Left lung (tissue), 10 donors: ENCODE data around the gene GMFB. TPM values are rescaled to one million over a fixed set of nuclear protein-coding genes. Genes with fewer than 3 reads are reported as not detected.

ENCODE experiments used
- ATAC-seq: fragments of 200-7000 bp; cut with Tn5 transposase; one replicate; pipeline ENCODE4 v1.9.1; 2020; ENCODE audit warnings: moderate library complexity
- DNase-seq, 4 donors: peaks; one replicate each; pipeline ENCODE4 v3.0.0-alpha.2; 2013 to 2020
- H3K27ac ChIP-seq, 2 donors: fragments of 200-600 bp; sonication (generic) in 1 of 2; one replicate each; pipeline versions ENCODE4 v1.5.0 to v1.8.0; 2020 to 2021
- H3K27me3 ChIP-seq, 2 donors: fragments of 200-600 bp; sonication (generic) in 1 of 2; one replicate each; pipeline versions ENCODE4 v1.5.0 to v1.8.0; 2020 to 2021
- H3K36me3 ChIP-seq, 2 donors: fragments of 200-600 bp; sonication (generic) in 1 of 2; one replicate each; pipeline versions ENCODE4 v1.5.0 to v1.8.0; 2020 to 2021
- H3K4me1 ChIP-seq, 2 donors: fragments of 200-600 bp; one replicate each; pipeline ENCODE4 v1.8.0; 2021
- H3K4me3 ChIP-seq, 2 donors: fragments of 200-600 bp; sonication (generic) in 1 of 2; one replicate each; pipeline versions ENCODE4 v1.5.0 to v1.8.0; 2020 to 2021; ENCODE audit warnings: mild to moderate bottlenecking in 1 of 2
- H3K9me3 ChIP-seq, 2 donors: fragments of 200-600 bp; sonication (generic) in 1 of 2; one replicate each; pipeline versions ENCODE4 v1.5.0 to v1.8.0; 2020 to 2021
- CTCF ChIP-seq, 2 donors: fragments of 200-600 bp; sonication (generic) in 1 of 2; IDR thresholded peaks; one replicate each; pipeline versions ENCODE4 v1.5.0 to v1.8.0; 2021; ENCODE audit warnings: antibody characterized with exemption in 2 of 2
- intact Hi-C, 2 donors: fragments of 100-400 bp; cut with DNase I; formaldehyde crosslinking; loops; one replicate each; pipeline versions ENCODE4 v1.11.2 to v1.14.2; 2022
- polyA plus RNA-seq, 6 donors: library from polyadenylated mRNA; unstranded; fragments of 120-200 nt; gene quantifications; one replicate each; pipeline ENCODE4 v1.2.1, GENCODE V29; 2013; ENCODE audit not compliant: insufficient read length in 6 of 6
- total RNA-seq, 2 donors: library from RNA; stranded (reverse); fragmentation: NEBNext Ultra II Directional; extraction: Animal tissue kit (Norgen Biotek cat#: 25700); gene quantifications; one replicate each; pipeline ENCODE4 v1.2.1, GENCODE V29; 2021
- donor health status: DM: no; HTN: yes; CAD: no.
- donor health status: DM: no; HTN: no; CAD: no.

GMFB gene
- total and polyA plus RNA-seq, 8 donors = 54.8 to 73.9 (median 70.4) TPM

DNA sequence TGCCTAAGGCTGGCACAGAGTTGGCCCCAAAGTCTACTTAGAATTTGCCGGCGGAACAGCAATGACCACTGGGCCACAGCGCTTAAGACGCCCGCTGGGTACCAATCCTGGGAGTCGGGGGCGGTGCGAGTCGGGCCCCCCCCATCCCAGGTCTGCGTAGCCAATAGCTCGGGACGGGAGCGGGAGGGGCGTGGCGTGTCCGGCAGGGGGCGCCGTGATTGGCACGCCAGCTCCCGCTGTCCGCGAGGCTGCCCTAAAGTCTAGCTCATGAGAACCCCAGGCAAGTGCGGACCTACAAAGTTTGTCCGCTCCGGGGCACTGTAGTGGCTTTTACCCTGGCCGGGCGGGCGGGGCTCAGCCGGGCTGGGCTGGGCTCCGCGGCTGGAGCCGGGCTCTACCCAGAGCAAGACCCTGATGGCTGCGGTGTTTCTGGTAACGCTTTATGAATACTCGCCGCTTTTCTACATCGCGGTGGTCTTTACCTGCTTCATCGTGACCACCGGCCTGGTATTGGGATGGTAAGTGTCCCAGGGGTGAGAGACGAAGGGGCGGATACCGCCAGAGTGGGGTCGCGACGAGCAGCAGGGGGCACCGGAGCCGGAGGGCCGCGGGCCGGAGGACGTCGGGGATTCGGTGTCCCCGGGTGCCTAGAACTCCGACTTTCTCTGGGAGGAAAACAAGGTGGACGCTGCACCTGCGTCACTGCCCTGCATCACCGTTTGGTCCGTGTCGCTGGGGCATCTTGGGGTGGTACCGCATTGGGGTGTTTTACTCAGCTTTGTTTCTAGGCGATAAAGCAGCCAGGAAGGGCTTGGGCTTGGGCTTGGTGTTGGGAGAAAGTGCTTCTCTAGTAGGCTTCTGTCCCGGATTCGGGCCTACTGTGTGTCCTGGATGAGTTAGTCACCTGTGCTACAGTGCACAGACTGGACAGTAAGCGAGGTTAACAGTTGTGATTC is 21.0 kb upstream of the GMFB start, which contains the start of gene CGRRF1:
Gene CGRRF1, plus strand, starts transcription at position 361 of the 956 bp plus-strand sequence. Its CDS starts 54 bp downstream, at position 415.
- peak; percentile 64 to 79 for TF ChIP-seq CTCF (IDR thresholded peaks at IDR 0.05)
- Histone ChIP-seq H3K4me1 (peaks cover 6 to 24% of the 10 kb centered on the region in 2 donors), H3K9me3 (no peaks in the 10 kb centered on the region), H3K4me3 (peak within 1 kb of the TSS; percentile 94 to 98), H3K27me3 (no peaks in the 10 kb centered on the region), H3K36me3 (no peaks in the 10 kb centered on the region), H3K27ac (peak within 1 kb of the TSS; percentile 58 to 74)
- peak; percentile 99 for ATAC-seq
- DNase-seq = peak; percentile 96 to 99 (median 98)
- intact Hi-C loops = no loop called here

DNA sequence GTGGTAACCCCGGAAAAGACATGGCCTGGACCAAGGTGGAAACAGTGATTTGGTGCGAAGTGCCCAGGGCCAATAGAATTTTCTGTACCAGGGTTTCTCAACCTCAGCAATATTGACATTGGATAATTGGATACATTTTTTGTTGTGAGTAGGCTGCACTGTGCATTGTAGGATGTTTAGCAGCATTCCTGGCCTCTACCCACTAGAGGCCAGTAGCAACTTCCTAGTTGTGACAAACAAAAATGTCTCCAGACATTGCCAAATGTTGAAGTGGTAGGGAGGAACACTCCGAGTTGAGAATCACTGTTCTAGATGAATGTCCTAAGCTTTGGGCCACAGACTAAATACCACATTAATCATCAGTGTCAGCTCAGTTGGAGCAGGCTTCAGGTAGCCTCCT is 14.7 kb upstream of the GMFB start:
- peak; percentile 14 to 20 for TF ChIP-seq CTCF (IDR thresholded peaks at IDR 0.05)
- Histone ChIP-seq H3K27me3 (no peaks in the 10 kb centered on the region), H3K27ac (no peak overlapping the region), H3K4me3 (no peak overlapping the region), H3K36me3 (no peaks in the 10 kb centered on the region), H3K4me1 (peaks cover 0 to 7% of the 10 kb centered on the region in 2 donors), H3K9me3 (no peaks in the 10 kb centered on the region)
- intact Hi-C loops = no loop called here
- peak; percentile 61 for ATAC-seq
- DNase-seq = no peak

- ATAC-seq (peak; percentile 62), DNase-seq (no peak)
- Histone ChIP-seq H3K4me1 (peaks cover 0 to 7% of the 10 kb centered on the region in 2 donors), H3K9me3 (no peaks in the 10 kb centered on the region), H3K27me3 (no peaks in the 10 kb centered on the region), H3K36me3 (no peaks in the 10 kb centered on the region), H3K27ac (peak overlapping the region in 1 of 2 donors; percentile 42), H3K4me3 (no peak overlapping the region)
- no peak for TF ChIP-seq CTCF (IDR thresholded peaks at IDR 0.05)
- intact Hi-C loops = no loop called here
Measured at GRCh38 chr14:54502602-54503001, 13.8 kb upstream of the GMFB start.

- H3K36me3 ChIP-seq = no peaks in the 10 kb centered on the region
- no peak for TF ChIP-seq CTCF (IDR thresholded peaks at IDR 0.05)
- no peak for DNase-seq
- H3K9me3 ChIP-seq = no peaks in the 10 kb centered on the region
- intact Hi-C loops = no loop called here
- no peak overlapping the region for H3K4me3 ChIP-seq
- no peaks in the 10 kb centered on the region for H3K27me3 ChIP-seq
- peaks cover 0 to 7% of the 10 kb centered on the region in 2 donors for H3K4me1 ChIP-seq
- ATAC-seq = peak; percentile 53
- no peak overlapping the region for H3K27ac ChIP-seq
Measured at GRCh38 chr14:54501480-54501879, 12.7 kb upstream of the GMFB start.

- H3K4me1 ChIP-seq = peaks cover 0 to 7% of the 10 kb centered on the region in 2 donors
- intact Hi-C loops = no loop called here
Measured at GRCh38 chr14:54500744-54501143, 12.0 kb upstream of the GMFB start.

More at GRCh38 chr14:54500744-54501143, 12.0 kb upstream of the GMFB start:
- Histone ChIP-seq H3K27me3 (no peaks in the 10 kb centered on the region), H3K4me3 (no peak overlapping the region), H3K27ac (no peak overlapping the region), H3K36me3 (no peaks in the 10 kb centered on the region), H3K9me3 (no peaks in the 10 kb centered on the region)
- no peak for TF ChIP-seq CTCF (IDR thresholded peaks at IDR 0.05)
- ATAC-seq (no peak), DNase-seq (no peak)
